ENCODE measurements around the gene KDM4B. TPM values are rescaled to one million over a fixed set of nuclear protein-coding genes. Genes with fewer than 3 reads are reported as not detected.

The KDM4B gene
- total RNA-seq, 1 experiment from 2014 or later = 15.8 TPM

DNA sequence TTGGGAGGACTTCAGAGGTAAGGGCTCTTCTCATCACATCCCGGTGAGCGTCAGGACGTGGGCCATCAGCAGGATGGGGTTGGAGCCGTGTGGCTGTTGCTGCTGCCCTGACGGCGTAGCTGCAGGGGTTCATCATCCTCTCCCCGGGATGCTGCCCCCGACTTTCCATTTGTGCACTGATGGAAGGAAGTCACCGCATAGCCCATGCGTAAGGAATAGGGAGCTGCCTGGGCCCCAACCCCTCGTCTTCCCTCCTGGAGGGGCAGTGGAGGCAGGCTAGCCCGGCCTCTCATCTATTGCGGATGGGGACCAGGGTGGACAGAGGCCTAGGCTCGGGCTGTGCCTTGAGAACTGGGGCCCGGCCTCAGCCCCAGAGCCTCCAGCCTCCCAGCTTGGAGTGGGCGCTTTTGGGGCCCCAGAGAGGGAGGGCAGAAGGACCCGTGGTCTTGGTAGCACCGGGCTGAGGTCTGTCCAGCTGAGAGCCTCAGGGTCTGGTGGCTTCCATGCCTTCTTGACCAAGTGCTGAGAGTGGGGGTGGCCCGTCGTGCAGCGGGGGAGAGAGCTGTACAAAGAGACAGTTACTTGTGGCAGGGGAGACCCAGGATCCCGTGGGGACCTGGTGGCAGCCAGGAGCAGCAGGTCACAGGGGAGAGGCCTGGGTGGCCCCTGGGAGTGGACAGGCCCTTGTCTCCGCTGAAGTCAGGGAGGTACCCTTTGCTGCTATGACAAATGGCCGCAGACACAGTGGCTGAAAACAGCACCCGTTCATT, 44.0 kb downstream of the KDM4B start:
- DNase-seq (ENCODE audit: low read depth) = no peak

DNA sequence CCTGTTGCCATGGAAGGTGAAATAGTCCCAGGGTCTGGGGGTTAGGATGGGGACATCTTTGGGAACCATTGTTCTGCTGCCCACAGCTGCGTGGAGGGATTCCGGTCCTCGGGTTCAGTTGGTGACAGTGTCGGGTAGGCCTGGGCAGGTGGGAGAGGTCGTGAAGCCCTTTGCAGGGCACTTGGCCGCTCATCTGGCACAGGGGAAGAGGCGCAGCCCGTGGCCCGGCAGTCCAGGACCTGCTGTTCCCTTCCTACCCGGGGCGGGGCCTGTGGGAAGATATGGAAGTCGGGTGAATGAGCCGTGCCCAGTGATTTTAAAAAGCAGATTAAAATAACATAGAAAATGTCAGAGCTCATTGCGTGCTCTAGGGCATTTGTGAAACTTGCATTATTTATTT, 44.8 kb downstream of the KDM4B start:
- no peak for DNase-seq (ENCODE audit: low read depth)

DNA sequence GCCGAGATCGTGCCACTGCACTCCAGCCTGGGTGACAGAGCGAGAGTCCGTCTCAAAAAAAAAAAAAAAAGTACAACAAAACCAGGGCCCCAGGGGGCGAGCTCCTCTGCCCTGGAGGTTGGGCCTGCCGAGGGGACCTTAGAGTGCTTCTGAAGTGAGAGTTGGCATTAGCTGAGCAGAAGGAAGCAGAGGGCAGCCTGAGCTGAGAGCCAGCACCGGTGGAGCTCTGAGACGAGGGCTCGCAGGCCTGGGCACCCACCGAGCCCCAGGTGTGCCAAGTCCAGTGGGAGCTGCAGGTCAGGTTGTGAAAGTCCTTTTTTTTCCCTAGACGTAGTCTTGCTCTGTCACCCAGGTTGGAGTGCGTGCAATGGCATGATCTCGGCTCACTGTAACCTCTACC, 46.0 kb downstream of the KDM4B start:
- no peak for DNase-seq (ENCODE audit: low read depth)

DNA sequence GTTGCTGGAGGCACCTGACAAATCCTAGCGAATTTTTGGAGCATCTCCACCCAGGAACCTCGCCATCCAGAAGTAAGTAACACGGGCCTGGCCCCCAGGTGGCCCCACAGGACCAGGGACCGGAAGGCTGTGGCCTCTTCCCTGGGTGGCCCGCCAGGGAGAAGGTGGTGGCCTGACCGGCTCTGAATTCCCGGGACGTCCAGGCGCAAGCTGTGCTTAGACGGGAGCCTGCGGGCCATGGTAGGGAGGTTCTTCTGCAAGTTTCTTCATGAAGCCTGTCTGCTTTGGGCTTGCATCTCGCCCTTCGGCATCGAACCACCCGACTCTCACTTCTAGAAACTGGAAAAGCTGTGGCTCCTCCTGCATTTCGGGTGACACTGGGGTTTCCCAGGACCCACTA, 47.4 kb downstream of the KDM4B start:
- no peak for DNase-seq (ENCODE audit: low read depth)

DNA sequence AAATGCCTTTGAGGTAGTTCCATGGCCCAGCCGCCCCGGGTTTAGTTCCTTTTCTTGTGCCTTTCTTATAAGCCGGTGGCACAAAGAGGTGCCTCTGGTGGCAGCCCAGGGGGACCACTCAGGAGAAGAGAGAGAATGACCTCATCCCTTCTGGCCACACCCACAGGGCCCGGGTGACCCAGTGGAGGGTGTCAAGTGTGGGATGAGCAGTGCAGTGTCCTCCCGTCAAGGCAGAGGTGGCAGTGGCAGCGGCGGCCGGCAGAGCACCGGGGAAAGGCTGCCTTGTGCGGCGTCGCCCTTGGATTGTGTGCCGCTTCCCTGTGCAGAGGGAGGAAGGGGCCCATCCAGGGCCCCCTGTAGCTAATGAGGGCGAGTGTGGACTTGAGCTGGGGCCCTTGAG, 47.9 kb downstream of the KDM4B start:
- no peak for DNase-seq (ENCODE audit: low read depth)

DNA sequence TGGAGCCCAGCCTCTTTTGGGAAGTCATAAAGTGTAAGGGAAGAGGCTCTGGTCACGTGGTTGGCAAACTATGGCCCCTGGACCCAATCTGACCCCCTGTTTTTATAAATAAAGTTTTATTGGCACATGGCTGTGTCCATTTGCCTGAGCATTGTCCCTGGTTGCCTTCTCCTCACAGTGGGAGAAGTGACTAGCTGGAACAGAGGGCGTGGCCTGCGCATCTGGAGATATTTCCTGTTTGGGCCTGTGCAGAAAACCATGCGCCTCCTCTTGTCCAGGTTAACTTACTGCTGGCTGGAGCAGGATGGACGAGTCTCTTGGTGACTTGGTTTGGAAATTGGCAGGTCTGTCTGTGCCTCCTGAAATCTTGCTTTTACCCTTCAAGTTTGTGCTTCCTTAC, 48.3 kb downstream of the KDM4B start:
- peak; percentile 19 for DNase-seq (ENCODE audit: low read depth)

DNA sequence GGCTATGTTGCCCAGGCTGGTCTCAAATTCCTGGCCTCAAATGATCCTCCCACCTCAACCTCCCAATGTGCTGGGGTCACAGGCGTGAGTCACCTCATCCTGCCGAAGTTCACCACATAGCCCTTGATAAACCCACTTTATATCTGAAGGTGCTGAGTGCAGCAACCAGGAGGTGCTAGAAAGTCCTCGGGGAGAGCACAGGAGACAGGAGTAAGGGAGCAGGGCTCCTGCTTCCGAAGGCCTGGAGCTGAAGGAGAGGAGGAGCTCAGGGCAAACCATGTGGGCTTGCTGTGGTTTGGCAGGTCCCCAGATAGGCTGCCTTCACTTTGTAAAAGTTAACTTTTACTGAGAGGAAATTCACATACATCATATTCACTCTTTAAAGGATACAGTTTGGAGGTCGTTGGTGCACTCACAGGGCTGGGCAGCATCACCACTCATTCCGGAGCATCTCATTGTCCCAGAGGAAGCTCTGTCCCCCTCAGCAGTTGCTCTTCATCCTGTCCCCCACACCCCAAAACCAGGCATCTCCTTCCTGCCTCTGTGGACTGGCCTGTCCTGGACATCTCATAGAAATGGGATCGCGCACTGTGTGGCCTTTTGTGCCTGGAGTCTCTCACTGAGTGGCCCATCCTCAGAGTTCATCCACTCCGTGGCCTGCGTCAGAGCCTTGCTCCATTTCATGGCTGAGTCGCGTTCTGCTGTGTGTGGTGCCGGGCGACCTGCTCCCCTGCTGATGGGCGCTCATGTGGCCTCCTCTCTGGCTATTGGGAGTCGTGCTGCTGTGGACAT, 49.5 kb downstream of the KDM4B start:
- peak; percentile 34 for DNase-seq (ENCODE audit: low read depth)

DNA sequence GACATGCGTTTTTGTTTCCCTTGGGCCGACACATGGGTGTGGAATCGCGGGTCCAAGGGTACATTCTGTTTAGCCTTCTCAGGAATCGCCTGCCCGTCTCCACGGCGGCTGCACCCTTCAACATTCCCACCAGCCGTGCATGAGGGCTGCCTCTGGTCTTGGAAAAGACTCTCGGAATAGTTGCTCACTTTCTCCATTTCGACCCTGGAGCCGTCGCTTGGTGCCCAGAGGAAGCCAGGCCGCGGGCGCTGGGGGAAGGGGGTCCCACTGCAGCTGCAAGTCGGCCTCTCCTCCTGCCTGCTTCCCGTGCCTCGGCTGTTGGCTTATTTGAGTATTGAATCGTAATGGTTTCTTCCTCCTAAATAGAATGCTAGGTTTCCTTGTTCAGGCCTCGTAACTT, 51.5 kb downstream of the KDM4B start:
- DNase-seq (ENCODE audit: low read depth) = no peak

DNA sequence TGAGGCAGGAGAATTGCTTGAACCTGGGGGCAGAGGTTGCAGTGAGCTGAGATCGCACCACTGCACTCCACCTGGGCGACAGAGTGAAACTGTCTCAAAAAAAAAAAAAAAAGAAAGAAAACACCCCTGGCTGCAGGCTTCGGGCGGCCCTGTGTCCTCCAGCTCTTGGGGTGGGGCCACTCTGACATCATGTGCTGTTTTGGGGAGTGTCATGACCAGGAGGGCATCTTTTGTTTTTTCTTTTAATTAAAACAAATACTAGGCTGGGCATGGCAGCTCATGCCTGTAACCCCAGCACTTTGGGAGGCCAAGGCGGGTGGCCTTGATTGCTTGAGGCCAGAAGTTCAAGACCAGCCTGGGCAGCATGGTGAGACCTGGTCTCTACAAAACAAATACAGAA, 52.1 kb downstream of the KDM4B start:
- no peak for DNase-seq (ENCODE audit: low read depth)

DNA sequence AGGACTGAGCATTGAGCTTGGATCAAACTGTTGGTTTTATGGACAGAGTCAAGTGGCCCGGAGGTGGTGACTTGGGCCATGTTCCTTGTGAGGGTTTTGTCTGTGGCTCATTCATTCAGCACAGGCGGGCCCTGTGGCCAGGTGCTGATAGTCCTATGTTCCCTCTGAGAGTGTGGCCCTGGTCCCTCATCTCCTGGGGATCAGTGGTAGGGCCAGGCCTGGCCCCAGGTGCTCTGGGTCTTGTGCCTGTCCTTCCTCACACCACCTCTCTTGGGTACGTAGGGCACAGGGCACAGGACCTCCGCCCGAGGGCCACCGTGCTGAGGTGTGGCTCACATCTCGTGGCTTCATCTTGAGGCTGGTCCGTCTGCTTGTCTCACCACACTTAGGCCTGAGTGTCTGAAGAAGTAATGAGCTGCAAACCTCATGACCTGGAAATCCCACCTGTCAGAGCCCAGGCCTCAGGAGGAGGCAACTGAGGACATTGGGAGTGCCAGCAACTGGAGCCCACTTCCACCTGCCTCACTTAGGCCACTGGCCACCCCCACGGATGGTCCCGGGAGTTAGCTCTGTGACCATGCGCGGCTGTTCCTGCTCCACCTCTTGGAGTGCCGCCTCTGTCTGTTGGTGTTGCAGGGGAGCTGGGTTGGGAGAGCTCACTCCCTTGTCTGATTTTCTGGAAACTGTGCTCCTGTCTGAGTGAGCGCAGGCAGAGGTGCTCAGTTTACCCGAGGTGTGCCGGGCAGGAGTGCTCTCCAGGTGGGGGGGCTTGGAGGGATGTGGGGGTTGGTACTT, 53.4 kb downstream of the KDM4B start:
- no peak for DNase-seq (ENCODE audit: low read depth)

DNA sequence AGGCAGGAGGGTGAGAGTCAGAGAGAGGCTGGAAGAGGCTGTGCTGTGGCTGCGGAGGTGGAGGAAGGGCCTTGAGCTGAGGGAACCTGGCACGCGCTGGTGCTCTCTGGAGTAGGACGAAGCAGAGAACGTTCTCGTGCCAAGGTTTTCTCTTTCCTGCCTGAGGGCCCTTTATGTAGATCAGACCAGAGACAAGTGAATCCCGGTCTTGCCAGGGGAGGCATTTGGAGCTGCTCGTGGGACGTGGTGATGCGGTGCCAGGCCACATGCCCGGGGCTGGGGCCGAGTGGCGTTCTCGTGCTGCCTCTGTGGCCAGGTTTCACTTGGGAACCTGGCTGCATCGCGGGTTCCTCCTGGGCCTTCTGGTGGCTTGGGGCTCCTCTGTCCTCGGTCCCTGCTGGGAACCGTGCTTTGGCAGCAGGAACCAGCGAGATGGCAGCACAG, 54.2 kb downstream of the KDM4B start:
- no peak for DNase-seq (ENCODE audit: low read depth)

DNA sequence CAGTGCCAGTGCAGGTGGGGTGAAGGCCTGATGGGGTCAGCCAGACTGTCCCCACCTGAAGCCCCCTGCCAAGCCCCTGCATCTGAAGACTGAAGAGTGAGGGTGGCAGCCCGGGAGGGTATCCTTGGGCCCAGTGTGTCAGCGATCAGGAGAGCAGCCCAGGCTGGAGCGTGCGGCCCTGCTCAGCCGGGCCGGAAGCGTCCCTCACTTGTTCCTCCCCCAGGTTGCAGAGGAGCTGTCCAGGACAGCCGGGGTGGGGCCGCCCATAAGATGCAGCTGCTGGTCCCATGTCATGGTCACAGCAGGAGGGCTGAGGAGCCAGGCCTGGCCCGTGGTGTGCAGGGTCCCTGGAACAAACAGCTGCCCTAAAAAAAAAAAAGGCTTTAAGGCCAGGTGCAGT, 55.4 kb downstream of the KDM4B start:
- peak; percentile 92 for DNase-seq (ENCODE audit: low read depth)

DNA sequence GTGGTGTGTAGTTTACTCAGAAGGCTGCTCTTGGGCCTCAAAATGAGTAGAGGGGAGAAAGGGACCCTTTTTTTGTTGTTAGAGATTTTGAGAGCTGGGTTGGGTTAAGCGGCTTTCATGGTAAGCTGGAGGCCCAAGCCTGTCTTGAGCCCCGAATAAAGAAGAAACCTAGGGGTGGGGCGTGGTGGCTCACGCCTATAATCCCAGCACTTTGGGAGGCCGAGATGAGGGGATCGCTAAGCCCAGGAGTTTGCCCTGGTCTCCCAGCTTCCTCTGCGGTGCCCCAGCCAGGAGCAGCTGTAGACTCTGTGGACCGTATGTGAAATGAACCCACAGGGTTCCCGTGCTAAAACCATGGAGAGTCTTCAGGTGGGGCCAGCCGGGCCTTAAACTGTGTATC, 56.1 kb downstream of the KDM4B start:
- DNase-seq (ENCODE audit: low read depth) = no peak

DNA sequence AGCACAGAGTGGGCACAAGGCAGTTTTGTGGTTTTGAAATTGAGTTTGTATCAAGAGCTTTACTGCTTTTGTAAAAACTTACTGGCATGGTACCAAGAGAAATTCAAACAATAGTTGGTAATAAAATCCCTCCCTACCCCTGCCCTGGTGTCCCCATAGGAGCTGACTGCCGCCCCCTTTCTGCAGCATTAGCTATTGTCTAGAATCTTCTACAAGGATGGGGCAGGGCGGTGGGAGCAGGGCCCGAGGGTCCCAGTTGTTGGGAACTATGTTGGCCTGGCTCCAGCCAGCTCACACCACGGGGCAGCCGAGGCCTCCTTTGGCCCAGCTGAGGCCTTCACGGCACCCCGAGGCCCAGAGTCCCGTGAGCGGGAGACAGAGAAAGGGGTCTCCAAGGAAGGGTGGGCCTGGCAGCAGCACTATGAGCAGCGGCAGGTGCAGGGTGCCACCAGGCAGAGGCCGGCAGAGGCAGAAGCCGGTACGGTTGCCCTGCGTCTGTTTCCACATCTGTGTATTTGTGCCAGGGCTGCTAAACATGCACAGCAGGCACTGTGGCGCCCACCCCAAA, 57.9 kb downstream of the KDM4B start:
- no peak for DNase-seq (ENCODE audit: low read depth)

DNA sequence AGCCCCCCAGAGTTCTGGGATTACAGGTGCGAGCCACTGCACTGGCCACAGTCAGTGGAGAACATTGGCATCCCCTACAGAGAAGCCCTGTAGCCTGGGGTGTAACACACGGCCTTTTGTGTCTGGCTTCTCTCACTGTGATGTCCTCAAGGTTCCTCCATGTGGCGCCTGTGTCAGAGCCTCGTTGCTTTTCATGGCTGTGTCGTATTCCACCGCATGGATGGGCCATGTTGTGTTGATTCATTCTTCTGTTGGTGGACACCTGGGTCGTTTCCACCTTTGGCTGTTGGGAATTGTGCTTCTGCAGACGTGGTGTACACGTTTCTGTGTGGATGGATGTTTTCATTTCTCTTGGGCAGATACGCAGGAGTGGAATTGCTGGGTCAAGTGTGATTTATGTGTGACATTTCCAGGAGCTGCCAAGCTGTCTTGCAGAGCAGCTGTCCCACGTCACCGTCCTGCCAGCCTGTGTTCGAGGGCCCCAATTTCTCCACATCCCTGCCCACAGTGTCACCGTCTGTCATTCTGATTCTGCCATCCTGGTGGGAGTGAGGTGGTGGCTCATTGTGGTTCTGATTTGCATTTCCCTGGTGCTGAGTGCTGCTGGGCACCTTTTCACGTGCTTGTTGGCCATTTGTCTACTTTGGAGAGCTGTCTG, 59.4 kb downstream of the KDM4B start:
- DNase-seq (ENCODE audit: low read depth) = no peak

DNA sequence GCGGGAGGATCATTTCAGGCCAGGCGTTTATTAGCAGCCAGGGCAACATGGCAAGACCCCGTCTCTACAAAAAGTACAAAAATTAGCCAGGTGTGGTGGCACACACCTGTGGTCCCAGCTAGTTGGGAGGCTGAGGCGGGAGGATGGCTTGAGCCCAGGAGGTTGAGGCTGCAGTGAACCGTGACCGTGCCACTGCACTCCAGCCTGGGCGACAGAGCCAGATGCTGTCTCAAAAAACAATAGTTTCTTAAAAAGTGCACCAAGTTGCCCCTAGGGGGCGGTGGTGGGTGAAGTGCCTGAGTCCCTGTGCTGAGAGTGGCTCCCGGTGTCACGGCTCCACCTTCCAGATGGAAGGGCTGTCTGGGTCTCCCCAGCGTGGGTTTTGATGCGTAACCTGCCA, 60.7 kb downstream of the KDM4B start:
- DNase-seq (ENCODE audit: low read depth) = peak; percentile 45

DNA sequence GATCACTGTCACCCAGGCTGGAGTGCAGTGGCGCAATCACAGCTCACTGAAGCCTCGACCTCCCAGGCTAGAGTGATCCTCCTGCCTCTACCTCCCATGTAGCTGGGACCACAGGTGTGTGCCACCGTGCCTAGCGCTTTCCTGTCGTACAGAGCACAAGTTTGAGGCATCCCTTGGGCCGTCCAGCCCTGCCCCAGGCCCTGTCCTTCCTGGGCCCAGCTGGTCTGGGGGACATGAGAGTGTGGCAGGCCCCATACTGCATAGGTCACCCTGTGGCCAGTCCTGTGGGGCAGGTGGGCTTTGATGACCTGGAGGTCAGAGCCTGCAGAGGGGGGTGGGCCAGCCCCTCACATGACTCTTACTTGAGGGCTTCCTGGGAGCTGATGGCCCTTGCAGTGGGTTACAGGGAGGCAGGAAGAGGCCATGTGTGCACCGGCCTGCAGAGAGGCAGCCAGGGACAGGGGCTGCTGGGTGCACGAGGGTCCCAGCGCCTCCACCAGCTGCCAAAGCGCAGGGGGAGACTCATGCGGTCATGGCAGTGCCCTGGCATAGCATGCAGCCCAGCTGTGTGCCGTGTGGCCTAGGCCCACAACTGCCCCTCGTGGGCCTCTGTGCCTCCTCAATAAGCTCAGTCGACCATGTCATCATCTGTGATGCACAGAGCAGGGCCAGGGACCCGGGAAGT, 61.4 kb downstream of the KDM4B start:
- DNase-seq (ENCODE audit: low read depth) = no peak

DNA sequence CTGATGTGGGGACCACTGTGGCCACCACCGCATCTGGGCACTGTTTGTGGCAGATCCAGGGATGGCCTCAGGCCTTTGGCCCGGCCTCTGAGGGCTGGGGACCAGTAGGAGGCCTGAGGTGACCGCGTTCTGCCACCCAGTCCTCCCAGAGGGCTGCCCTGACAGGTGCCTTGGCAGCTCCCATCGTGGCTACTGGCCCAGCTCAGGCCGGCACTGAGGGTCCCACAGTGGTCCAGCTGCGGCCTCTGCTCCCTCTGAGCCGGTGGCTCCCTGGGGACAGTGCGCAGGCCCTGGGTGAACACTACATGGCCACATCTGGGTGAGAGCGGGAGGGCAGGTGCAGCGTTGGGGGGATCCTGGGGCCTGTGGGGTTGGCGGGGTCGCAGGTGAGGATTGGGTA, 61.9 kb downstream of the KDM4B start:
- no peak for DNase-seq (ENCODE audit: low read depth)

DNA sequence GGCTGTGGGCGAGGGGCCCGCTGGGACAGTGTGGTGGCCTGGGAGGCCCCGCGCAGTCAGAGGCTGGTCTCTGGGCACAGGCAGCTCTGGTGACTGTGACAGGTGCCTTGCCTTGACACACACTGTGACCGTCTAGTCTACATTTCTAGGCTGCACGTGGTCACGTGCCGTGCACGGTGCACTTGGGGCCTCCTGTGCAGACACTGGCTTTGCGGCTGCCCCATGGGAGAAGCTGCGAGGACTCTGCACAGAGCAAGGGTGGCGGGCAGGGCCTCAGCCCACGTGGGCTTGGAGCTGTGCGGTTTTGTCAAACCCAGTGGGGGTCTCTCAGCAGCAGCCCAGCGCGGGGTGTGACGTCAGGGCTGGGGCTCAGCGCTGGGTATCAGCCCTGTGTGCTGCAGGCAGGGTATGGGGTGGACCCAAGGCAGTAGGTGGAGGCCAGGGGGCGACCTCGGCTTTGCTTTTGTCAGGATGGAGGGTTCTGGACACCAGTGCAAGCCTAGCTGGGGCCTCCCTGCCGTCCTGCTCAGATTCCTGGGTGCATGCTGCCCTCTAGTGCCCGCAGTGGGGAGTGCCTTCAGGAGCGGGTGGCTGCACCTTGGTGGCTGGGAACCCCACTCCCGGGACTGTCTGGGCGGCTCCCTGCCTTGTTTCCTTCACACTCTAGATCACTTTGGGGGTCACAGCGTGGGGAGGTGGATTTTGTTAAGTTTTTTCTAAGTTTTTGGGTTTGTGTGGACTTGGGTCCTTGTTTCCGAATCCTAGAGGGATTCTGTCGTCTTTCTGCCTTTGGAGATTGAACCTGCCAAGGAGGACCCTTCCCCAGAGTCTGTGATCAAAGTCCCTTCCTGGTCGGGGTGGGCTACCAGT, 62.6 kb downstream of the KDM4B start:
- peak; percentile 68 for DNase-seq (ENCODE audit: low read depth)

Measured in LHCN-M2 (cell line).